Measurements from ENCODE around the gene TOB1.

TOB1 gene

GRCh38 chr17:50844117-50844700 is 21.9 kb downstream of the TOB1 start:
- DNase-seq: no peak

- no peak for DNase-seq
Measured at GRCh38 chr17:50843150-50843905, 22.8 kb downstream of the TOB1 start.

- DNase-seq: no peak
Measured at GRCh38 chr17:50842506-50843149, 23.5 kb downstream of the TOB1 start.

DNA sequence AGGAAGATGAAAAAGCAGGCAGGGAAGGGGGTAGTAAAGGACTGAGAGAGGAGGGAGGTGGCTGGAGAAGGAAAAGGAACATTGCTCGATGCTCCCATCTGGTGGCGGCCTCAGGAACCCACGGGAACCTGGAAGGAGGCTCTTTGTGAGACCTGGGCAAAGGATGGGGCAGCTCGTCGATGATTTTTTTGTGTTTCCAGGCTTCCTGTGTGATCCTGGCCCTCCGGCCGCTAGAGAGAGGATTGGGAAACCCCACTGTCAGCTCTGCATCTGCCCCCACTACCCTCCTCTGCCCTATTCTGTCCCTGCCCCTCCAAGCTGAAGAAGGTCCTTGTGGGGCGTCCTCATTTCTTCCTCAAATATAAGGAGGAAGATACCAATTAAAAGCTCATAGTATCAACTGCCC is 24.2 kb downstream of the TOB1 start:
- DNase-seq: peak; percentile 49

GRCh38 chr17:50841277-50841948 is 24.7 kb downstream of the TOB1 start:
- no peak for DNase-seq

GRCh38 chr17:50840311-50840851 is 25.8 kb downstream of the TOB1 start:
- DNase-seq: no peak

DNA sequence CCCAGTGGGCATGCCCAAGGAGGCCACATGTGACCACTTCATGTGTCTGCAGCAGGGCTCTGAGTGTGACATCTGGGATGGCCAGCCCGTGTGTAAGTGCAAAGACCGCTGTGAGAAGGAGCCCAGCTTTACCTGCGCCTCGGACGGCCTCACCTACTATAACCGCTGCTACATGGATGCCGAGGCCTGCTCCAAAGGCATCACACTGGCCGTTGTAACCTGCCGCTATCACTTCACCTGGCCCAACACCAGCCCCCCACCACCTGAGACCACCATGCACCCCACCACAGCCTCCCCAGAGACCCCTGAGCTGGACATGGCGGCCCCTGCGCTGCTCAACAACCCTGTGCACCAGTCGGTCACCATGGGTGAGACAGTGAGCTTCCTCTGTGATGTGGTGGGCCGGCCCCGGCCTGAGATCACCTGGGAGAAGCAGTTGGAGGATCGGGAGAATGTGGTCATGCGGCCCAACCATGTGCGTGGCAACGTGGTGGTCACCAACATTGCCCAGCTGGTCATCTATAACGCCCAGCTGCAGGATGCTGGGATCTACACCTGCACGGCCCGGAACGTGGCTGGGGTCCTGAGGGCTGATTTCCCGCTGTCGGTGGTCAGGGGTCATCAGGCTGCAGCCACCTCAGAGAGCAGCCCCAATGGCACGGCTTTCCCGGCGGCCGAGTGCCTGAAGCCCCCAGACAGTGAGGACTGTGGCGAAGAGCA is 26.4 kb downstream of the TOB1 start:
- DNase-seq: no peak

DNA sequence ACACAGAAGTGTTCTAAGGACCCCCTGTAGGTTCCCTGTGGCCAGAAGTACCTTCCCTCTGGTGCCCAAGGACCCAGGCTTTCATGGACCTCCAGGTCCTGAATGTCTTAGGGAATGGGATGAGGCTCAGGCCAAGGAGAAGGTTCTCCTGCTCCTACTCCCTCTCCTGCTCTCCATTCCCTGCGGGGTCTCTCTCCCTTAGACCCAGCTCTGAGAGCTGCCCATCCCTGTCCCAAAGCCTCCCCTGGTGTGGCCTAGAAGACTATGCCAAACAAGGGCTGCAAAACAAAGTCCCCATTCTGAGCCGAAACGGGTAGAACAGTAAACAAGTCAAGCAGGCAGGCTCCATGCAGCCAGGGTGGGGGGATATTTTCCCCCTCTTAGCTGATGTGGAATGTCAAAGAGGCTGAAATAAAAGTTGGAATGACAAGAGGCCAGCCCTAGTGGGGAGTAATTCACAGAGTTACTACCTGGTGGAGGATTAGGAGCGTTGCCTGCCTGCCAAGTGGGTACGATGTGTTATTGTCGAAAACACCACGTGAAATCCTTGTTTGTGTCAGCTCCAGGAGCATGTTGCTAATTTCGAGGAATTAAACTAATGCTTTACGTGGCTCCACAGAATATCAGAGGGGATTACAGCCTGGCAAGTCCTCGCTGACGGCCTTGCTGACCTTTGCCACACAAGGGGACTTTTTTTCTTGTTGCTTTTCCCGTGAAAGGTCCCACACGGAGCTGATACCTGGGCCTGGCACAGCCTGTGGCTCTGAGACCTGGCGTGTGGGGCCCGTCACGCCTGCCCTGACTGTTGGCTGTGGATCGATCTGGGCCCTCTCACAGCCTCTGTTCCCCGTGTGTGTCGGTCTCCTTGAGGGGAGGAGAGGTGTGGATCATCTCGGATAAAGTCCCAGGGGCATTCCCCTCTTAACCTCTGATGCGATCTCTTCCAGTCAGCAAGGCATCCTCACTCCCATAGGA is 27.9 kb downstream of the TOB1 start:
- DNase-seq: no peak

DNA sequence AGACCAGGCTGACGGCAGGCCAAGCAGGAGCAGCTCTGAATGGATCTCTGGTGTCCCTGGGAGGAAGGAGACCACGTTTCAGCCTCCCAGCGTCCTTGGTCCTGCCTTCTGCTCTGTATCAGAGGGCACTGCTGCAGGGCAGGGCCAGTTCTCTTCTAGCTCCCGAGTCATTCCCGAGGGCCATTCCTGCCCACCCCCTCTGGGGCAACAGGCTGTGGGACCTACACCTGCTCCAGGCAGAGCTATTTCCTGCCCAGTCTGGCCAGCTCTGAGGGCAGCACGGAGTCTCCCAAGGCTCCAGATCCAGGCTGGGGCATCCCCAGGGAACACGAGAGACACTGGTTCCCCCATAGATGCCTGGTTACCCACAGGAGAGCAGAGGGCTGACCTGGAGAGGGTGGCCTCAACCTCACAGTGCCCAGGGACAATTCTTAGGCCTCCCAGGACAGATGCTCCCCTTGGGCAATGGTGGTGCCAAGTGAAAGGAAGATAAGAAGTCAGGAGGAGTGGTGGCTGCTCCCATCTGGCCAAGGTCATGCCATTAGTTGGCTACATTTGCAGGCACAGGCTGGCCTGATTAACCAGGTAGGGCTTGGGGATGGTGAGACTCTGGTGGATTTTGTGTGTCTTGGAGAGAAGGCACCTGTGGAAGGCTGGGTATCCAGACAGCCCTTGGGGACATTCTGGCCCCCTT is 28.7 kb downstream of the TOB1 start:
- DNase-seq: no peak

DNA sequence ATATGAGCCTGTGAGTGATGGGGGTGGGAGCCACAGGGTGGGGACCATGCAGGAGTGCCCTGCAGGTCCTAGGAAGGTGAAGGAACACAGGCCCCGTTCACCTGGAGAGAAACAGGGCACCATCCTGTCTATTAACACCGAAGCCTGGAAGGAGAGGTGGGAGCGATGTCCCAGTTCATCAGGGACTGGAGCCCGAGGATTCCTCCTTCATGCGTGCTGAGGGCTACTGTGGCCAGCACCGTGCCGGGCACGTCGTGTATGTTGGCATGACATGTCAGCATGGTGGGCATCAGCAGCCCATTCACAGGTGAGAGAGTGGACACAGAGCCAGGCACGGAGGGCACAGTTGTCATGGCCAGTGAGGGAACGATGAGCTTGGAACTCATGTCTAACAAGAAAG is 29.3 kb downstream of the TOB1 start:
- DNase-seq: no peak

GRCh38 chr17:50835301-50836234 is 30.6 kb downstream of the TOB1 start, which contains the start of gene WFIKKN2:
Gene WFIKKN2 (plus strand): TSS chr17:50835586. CDS start chr17:50835938, 352 bp downstream.
- DNase-seq: no peak

- DNase-seq: no peak
Measured at GRCh38 chr17:50834429-50835300, 31.5 kb downstream of the TOB1 start.

DNA sequence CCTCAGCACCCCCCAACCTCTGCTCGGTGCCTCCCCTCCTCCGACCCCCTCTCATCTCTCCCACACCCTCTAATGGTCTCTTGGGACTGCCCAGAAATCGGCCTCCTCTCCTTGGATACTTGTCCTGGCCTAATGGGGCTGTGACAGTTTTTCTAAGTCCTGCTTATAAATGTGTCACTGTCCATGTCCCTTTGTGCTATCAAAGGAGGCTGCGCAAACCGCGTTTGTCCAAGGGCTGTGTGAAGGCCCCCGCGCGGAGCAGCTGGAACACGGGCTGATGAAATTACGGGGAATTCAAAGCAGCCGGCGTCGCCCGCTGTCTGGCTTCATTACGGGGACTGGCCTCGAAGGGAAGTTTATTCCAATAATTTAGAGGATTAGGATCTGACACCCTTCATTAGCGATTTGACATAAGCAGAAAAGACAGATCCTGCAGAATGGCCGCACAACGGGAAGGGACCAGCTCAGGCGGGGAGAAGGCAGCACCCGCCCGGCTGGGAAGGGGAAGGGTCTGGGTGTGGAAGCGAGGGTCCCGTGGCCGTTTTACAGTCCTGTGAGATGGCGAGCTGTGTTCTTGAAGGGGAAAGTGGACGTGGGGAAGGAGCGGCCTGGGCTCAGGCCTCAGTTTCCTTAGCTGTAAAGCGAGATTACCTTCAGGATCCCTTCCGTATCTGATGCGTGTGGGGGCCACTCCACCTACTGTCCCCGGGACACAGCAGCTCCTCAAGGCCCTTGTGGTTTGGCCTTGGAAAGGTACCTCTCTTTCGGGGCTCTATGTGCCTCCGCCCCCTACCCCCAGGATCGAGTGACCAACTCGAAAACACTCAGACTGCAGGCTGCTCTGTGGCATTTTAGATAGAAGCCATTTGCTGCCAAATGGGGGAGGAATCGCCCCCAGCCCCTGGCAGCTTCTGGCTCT is 32.4 kb downstream of the TOB1 start:
- DNase-seq: no peak

DNA sequence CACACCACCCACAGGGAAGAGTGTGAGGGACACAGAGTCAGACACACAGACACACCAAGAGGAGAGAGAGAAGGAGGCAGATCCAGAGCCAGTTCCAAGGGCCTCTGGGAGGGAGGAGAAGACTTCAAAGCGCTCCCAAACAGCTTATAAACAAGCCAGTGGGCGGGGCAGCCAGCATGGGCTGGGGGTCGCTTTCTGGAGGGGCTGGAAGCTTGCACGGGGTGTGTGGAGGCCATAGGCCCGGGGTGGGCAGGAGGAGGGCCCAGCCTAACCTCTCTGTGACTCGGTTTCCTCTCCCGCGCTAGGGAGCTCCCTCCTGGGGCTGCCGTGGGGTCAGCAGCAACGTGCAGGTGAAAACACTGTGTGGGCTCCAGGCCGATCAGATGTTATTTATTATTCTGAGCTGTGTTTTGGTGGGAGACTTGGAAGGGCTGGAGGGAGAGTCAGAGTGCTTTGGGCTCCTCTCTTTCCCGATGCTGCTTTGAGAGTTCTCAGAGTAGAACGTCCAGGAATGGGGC is 33.2 kb downstream of the TOB1 start:
- no peak for DNase-seq

GRCh38 chr17:50832267-50832863 is 33.8 kb downstream of the TOB1 start:
- DNase-seq: no peak

DNA sequence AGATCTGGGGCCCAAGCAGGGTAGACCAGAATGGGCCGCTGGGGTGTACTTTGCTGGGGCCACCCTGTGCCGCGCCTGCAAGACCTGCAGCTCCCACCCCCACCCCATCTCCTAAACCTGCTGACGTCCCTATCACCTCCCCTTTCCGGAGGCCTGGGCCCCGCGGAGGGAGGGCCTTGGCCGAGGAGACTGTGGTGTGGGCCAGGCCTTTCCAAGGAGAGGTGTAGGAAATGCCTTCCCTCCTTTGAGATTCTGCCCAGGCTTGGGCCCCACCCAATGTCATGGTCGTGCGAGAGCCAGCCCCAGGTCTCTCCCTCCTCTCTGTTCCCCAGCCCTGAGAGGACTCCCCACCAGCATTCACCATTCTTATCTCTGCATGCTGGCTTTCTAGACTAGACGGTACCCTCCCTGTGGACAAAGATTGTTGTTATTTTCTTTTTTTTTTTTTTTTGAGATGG is 34.7 kb downstream of the TOB1 start:
- no peak for DNase-seq

GRCh38 chr17:50830994-50831393 is 35.2 kb downstream of the TOB1 start:
- DNase-seq: no peak

Measured in NCI-H774 (cell line).